Erythroblast (primary cell): ENCODE measurements around the gene NINJ2.
"Not testable (repeated sequence)": the region's sequence is repeated elsewhere in the genome, so short reads cannot be mapped to it uniquely, and the experiment has no call there.

Experiments
- DNase-seq, 2 experiments: peaks; one replicate each; lab custom pipeline; 2025; lab: John Stamatoyannopoulos, UW
- GATA1 ChIP-seq: IDR thresholded peaks from 2 replicates; pipeline ENCODE4 v1.6.1; 2011; ENCODE audit warnings: low read depth, mild to moderate bottlenecking, control low read depth, low read length, moderate library complexity
- POLR2A ChIP-seq: IDR thresholded peaks from 2 replicates; pipeline ENCODE4 v1.6.1; 2011; ENCODE audit warnings: mild to moderate bottlenecking, low read length

The NINJ2 gene

GRCh38 chr12:661720-662486 lies 1.3 kb downstream of the NINJ2 start:
- TF ChIP-seq POLR2A (no peak), GATA1 (no peak)
- DNase-seq, result no peak

GRCh38 chr12:659090-659683 lies 4.1 kb downstream of the NINJ2 start:
- no peak for TF ChIP-seq POLR2A
- no peak for TF ChIP-seq GATA1
- DNase-seq, result no peak

GRCh38 chr12:650983-651382 lies 12.3 kb downstream of the NINJ2 start:
- TF ChIP-seq POLR2A, result no peak
- TF ChIP-seq GATA1, result no peak
- DNase-seq, result no peak

GRCh38 chr12:647385-648085 lies 15.7 kb downstream of the NINJ2 start:
- DNase-seq, result no peak

GRCh38 chr12:646442-647384 lies 16.5 kb downstream of the NINJ2 start:
- no peak for DNase-seq
- TF ChIP-seq POLR2A (no peak), GATA1 (no peak)

More at GRCh38 chr12:647385-648085, 15.7 kb downstream of the NINJ2 start:
- no peak for TF ChIP-seq GATA1
- no peak for TF ChIP-seq POLR2A

GRCh38 chr12:645563-646071 lies 17.6 kb downstream of the NINJ2 start:
- TF ChIP-seq GATA1 (no peak), POLR2A (no peak)
- DNase-seq, result peak; percentile 81 to 88

- peak; percentile 31 to 63 for DNase-seq
- no peak for TF ChIP-seq GATA1
- TF ChIP-seq POLR2A, result no peak
These were observed 18.3 kb downstream of the NINJ2 start for GRCh38 chr12:644818-645552.

GRCh38 chr12:644303-644639 lies 19.0 kb downstream of the NINJ2 start:
- DNase-seq, result peak in 1 of 2 experiments; percentile 36
- TF ChIP-seq POLR2A, result no peak
- no peak for TF ChIP-seq GATA1

GRCh38 chr12:643475-644302 lies 19.6 kb downstream of the NINJ2 start:
- TF ChIP-seq POLR2A (peak; percentile 64), GATA1 (no peak)
- peak; percentile 72 to 79 for DNase-seq

- DNase-seq, result peak; percentile 86 to 89
- TF ChIP-seq GATA1 (no peak), POLR2A (no peak)
These were observed 20.4 kb downstream of the NINJ2 start for GRCh38 chr12:642633-643474.

- not testable (repeated sequence) for DNase-seq
These were observed 21.9 kb downstream of the NINJ2 start for GRCh38 chr12:641321-641720.
